Activated effector memory CD4-positive, alpha-beta T cell treated with anti-CD3 and anti-CD28 coated beads, Interleukin-2, amount 50 U/mL, for 16 hours (primary cell): ENCODE measurements around the gene MRLN.
"Not testable (repeated sequence)": the region's sequence is repeated elsewhere in the genome, so short reads cannot be mapped to it uniquely, and the experiment has no call there.

Experiments
- DNase-seq: peaks from one replicate; pipeline ENCODE4 v3.0.0-alpha.2; 2020

MRLN gene

DNA sequence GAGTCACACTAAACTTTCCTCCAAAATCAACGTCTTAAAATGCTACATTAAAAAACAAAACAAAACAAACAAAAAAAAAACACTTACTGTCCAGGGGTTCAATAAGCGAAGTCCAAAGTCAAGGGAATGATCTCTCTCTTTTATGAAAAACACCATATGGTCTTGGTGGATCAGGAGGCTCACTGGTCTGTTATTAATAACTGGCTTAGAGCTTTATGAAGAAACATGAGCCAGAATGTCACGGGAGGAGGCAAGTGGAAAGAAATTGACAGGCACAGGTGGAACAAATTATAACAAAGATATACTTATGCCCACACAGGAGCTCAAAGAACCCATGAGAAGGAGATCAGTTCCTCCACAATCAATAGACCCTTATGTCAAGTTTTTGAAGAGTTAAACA is at the start of gene MRLN:
MRLN (minus strand) TSS at position 189 of the 400 bp plus-strand sequence.
- DNase-seq, result no peak

GRCh38 chr10:59801171-59801570 is 47.9 kb upstream of the MRLN start:
- no peak for DNase-seq

DNA sequence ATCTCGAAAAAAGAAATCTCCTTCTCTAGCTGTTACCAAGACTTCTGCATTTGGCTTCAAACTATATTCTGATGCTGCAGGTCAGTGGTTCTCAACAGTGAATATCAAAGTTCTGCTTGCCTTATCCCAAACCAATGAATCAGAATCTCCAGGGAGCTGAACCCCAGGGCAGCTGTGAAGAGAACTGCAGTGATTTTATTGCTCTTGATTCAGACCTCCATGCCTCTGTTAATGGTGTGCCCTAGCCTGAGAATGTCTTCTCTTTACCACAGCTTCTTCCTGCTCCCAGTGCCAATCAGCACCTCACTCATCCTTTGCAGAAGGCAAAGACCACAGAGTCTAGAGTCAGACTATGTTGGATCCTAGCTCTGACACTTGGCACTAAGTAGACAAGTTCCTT is 46.2 kb upstream of the MRLN start:
- no peak for DNase-seq

GRCh38 chr10:59793919-59794318 is 40.7 kb upstream of the MRLN start:
- no peak for DNase-seq

DNA sequence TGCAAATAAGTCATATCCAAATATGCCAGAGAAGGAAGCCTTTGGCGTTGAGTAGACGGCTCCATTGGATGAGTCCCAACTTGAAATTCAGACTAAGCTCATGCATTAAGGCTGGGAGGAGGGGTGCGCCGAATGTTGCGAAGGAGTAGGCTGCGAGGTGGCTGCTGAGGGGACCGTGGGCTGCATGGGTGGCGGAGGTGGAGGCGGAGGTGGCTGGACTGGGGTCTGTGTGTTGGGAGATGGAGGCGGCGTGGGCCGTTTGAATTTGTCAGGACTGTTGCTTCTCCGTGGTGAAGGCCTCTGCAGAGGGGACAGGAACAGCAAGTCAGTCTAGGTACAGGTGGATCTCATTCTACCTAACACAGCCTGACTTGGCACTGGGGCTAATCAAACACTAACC is 39.6 kb upstream of the MRLN start:
- DNase-seq, result no peak

GRCh38 chr10:59791601-59792000 is 38.3 kb upstream of the MRLN start:
- no peak for DNase-seq

DNA sequence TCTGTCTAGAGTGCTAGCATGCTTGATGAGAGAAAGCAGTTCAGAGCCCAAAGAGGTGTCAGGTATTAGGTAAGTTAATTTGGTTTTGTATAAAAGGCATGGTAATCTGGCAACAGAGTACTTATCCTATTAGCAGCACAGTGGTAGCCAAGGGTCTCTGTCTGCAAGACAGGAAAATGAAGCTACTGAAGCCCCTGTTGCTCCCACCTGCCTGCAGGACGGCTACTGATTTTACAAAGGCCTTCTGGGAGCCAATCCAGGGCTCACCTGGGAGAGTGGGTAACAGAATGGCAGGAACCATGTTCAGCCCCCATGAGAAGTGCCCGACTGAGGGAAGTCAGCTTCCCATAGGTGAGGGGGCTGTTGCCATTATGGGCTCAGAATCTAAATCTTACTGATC is 36.8 kb upstream of the MRLN start:
- DNase-seq, result not testable (repeated sequence)

GRCh38 chr10:59788914-59789313 is 35.7 kb upstream of the MRLN start:
- not testable (repeated sequence) for DNase-seq

GRCh38 chr10:59787032-59787431 is 33.8 kb upstream of the MRLN start:
- DNase-seq, result not testable (repeated sequence)

DNA sequence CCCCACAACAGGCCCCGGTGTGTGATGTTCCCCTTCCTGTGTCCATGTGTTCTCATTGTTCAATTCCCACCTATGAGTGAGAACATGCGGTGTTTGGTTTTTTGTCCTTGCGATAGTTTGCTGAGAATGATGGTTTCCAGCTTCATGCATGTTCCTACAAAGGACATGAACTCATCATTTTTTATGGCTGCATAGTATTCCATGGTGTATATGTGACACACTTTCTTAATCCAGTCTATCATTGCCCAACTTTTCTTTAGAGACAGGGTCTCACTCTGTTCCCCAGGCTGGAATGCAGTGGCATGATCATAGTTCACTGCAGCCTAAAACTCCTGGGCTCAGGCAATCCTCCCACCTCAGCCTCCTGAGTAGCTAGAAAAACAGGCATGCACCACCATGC is 32.2 kb upstream of the MRLN start:
- DNase-seq, result not testable (repeated sequence)

GRCh38 chr10:59781511-59781910 is 28.3 kb upstream of the MRLN start:
- DNase-seq, result no peak

DNA sequence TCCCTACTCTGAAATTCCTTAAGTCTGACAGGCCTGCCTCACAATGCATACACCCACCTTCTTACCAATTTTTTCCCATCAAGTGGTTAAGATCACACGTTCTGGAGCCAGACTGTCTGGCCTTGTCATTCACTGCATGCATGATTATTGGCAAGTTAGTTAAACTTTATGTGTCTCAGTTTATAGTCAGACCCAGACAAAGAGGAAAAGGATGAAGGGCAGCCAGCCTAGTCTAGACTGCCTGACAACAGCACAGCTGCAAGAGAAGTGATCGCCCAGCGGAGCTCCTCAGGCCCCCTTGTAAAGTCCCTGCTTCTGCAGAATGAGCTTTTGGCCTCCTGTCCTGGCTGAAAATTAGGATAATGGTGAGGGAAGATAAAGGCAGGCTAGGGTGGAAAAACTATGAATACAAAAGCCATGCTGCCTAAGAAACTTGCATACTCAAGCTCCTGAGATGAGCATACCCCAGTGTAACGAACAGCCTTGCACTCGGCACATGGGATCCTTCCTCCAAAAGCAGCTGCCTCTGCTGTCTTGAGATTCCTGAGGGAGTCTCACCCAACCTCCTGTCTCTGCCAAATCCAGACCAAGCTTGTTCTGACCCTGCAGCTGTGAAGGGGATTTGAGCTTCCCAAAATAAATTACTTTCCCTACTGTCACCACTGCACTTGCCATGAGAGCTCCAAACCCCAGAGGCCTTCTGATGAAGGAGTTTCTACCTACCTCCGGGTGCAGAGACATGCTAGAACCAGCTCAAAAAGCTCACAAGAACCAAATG is 26.7 kb upstream of the MRLN start:
- DNase-seq, result no peak

DNA sequence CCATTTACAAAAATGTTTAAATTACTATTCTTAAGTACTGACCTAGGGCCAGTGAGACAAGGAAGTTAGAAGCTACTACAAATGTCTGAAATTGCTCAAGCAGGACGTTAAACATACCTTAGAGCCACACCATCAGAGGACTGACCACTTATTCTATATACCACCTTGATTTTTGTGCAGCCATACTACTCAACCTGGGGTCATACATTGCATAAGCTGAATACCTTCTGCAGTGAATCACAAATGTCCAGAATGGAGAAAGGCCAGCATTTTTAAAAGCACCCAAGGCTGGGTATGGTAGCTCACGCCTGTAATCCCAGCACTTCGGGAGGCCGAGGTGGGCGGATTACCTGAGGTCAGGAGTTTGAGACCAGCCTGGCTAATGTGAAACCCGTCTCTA is 21.2 kb upstream of the MRLN start:
- DNase-seq, result no peak

- DNase-seq, result no peak
Observed at GRCh38 chr10:59773088-59773487, 19.8 kb upstream of the MRLN start.

GRCh38 chr10:59771162-59771807 is 18.0 kb upstream of the MRLN start:
- DNase-seq, result no peak

GRCh38 chr10:59770689-59771088 is 17.4 kb upstream of the MRLN start:
- no peak for DNase-seq

GRCh38 chr10:59762505-59762904 is 9.2 kb upstream of the MRLN start:
- DNase-seq, result no peak

GRCh38 chr10:59757966-59758365 is 4.7 kb upstream of the MRLN start:
- DNase-seq, result no peak

- DNase-seq, result no peak
Observed at GRCh38 chr10:59754951-59755350, 1.7 kb upstream of the MRLN start.

GRCh38 chr10:59752278-59752940 is 846 bp downstream of the MRLN start:
- no peak for DNase-seq

DNA sequence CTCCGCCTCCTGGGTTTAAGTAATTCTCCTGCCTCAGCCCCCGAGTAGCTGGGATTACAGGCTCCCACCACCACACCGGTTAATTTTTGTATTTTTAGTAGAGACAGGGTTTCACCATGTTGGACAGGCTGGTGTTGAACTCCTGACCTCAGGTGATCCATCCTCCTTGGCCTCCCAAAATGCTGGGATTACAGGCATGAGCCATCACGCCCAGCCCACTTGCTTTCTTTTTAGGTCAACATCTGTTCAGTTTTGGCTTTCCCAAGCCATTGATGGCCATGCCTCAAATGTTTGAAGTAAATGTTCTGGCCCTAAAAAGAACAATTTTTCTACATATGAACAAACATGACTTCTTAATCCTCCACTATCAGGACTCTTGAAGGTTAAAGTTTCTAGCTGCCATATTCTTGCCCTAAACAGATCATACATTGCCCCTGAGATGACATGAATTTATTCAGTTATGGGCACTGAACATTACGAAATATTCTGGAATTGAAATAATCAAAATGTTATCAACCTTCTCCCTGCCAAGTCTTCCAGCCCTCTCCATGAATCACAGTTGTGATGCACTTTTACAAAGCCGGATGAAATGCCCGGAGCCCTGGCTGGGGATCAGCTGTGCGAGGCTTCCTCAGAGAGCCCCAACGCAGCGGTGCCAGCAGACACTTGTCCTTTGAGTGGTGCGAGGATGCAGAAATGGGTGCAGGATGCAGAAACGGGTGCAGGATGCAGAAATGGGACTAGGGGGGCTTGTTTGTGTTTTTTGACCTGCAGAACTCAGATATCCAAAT is 2.9 kb downstream of the MRLN start:
- DNase-seq, result no peak

GRCh38 chr10:59748834-59749233 is 4.4 kb downstream of the MRLN start:
- DNase-seq, result no peak

DNA sequence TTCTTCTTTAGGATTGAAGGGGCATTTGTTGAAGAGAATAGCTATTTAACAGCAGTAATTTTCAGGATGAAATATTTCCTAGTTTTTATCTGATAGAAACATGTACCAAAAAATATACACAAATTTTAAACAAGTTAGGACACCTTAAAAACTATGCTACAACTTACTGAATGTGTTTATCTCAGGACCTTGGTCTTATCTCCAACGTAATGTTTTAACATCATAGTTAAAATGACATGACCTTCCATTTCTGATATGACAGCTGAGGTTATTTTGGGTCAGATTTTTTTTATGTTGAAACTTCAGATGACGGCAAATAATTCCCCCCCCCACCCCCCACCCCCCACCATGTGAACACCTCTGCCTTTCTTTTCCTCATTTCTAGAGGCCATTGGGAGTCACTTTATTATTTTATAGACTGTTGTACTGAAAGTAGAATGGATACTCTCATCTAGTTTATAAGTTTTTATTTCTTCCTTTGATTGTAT is 8.0 kb downstream of the MRLN start:
- DNase-seq, result no peak
